Measurements from ENCODE around the gene KLHL26.
"Not testable (repeated sequence)": the region's sequence is repeated elsewhere in the genome, so short reads cannot be mapped to it uniquely, and the experiment has no call there.

Gene KLHL26

DNA sequence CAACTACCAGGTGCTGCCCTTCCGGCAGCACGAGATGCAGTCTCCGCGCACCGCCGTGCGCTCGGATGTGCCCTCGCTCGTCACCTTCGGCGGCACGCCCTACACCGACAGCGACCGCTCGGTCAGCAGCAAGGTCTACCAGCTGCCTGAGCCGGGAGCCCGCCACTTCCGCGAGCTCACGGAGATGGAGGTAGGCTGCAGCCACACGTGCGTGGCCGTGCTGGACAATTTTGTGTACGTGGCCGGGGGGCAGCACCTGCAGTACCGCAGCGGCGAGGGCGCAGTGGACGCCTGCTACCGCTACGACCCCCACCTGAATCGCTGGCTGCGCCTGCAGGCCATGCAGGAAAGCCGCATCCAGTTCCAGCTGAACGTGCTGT lies 31.4 kb downstream of the KLHL26 start:
- no peak for DNase-seq

GRCh38 chr19:18668744-18669523 lies 32.1 kb downstream of the KLHL26 start:
- no peak for DNase-seq

DNA sequence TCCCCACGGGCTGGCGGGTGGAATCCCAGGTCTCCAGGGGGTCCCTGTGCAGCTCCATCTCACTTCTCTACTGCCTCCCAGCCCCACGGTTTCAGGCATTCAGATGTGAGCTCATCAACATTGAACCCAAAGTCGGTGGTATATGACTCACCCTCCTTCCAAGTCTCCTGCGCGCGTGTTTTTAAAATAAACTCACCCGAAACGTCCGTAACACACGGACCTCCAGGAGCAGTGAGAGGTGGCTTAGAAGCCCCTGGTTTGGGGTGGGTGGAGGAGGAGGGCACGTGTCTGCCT lies 32.6 kb downstream of the KLHL26 start:
- DNase-seq = no peak

DNA sequence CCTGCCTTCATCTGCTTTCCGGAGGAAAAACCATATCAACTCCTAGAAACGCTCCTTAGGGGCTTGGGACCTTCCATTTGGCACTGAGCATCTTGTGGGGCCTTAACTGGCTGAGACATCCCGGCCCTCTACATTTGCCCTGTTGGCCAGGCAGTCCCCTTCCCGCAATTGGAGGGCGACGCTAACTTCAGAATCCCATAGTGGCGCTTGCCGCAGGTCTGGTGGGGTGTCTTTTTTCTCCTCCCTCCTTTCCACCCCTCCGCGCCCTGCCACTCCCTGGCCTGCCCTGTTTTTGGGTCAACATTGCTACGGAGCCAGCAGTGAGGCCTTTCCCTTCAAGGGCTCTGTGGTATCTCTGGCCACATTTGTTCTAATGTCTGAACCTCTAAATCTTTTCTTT lies 33.1 kb downstream of the KLHL26 start:
- no peak for DNase-seq

- no peak for DNase-seq
Observed at GRCh38 chr19:18670312-18670711, 33.5 kb downstream of the KLHL26 start.

GRCh38 chr19:18671303-18672043 lies 34.6 kb downstream of the KLHL26 start:
- no peak for DNase-seq

DNA sequence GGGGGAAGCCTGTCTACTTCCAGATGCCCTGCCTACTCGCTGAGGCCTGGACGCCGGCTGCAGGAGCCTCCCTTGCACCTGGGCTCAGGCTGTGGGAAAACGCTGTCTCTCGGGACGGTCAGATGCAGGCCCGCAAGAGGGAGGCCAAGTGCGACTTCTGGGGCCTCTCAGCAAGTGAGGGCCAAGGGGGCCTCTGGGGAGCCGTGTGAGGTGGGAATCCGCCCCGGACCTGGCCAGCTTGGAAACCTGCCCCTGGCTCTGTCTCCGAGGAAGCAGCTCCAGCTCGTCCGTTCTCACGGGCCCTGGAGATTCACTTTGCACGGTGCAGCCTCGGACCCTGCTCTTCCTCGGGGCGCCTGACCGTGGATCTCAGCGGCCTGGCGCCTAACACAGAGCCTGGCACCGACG lies 35.2 kb downstream of the KLHL26 start:
- DNase-seq = no peak

DNA sequence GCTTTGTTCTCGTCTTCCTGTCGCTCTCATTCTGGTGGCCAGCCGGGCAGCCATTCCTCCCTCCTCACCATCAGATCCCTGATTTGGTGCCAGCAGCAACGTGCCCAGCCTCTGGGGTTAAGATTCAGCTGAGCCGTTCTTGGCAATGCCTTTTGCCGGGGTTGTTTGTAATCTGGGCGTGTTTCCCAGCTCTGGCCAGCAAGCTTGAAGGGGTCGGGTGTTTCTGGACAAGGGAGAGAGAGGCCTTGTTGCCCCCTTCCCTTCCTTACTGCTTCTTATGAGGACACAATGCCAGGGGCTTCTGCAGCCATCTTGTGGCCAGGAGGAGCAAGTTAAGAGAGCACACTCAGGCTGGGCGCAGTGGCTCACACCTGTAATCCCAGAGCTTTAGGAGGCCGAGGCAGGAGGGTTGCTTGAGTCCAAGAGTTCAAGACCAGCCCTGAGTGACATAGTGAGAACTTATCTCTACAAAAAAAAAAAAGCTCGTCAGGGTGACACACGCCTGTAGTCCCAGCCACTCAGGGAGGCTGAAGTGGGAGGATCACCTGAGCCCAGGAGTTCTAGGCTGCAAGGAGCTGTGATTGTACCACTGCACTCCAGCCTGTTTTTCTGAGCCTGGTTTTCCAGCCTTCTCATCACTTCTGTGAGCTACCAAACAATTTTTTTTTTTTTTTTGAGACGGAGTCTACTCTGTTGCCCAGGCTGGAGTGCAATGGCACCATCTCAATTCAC lies 35.9 kb downstream of the KLHL26 start:
- no peak for DNase-seq

GRCh38 chr19:18674616-18675015 lies 37.8 kb downstream of the KLHL26 start:
- peak; percentile 75 for DNase-seq

- no peak for DNase-seq
Observed at GRCh38 chr19:18675779-18676178, 39.0 kb downstream of the KLHL26 start.

- no peak for DNase-seq
Observed at GRCh38 chr19:18676692-18677091, 39.9 kb downstream of the KLHL26 start.

- DNase-seq = no peak
Observed at GRCh38 chr19:18677156-18677555, 40.3 kb downstream of the KLHL26 start.

- not testable (repeated sequence) for DNase-seq
Observed at GRCh38 chr19:18680148-18680547, 43.3 kb downstream of the KLHL26 start.

- DNase-seq = no peak
Observed at GRCh38 chr19:18682807-18683108, 45.9 kb downstream of the KLHL26 start.

DNA sequence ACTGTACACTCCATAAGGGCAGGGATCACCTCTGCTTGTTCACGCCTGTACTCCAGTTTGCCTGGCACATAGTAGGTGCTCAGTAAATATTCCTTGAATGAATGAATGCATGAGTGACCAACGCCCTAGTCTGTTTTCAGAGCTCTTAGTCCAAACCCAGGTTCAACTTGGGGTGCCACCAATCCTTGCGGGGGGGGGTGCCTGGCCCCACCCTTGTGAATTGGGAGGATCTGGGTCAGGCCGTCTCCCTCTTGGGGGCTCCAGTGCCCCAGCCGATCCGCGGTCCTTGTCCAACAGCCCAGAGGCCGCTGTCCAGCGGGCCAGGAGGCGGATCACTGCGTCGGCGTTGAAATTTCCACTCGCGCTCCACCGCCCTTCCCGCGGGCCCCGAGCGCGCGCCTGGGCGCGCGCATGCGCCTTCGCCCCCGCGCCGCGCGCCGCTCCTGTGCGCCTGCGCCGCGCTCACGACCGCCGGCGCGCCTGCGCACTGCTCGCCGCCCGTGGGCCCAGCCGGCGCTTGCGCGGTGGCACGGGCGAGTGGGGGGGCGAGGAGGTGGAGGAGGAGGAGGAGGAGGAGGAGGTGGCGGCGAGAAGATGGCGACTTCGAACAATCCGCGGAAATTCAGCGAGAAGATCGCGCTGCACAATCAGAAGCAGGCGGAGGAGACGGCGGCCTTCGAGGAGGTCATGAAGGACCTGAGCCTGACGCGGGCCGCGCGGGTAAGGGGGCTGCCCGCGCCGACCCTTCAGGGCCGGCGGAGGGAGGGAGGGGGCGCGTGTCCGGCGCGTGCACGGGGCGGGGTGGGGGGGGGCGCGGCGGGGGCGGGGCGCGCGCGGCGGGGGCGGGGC lies 46.5 kb downstream of the KLHL26 start, which contains the start of gene CRTC1:
Gene CRTC1, plus strand, starts transcription at position 572 of the 849 bp plus-strand sequence. Its CDS starts 23 bp downstream, at position 595.
- DNase-seq = peak; percentile 88

- no peak for DNase-seq
Observed at GRCh38 chr19:18683958-18684641, 47.3 kb downstream of the KLHL26 start.

DNA sequence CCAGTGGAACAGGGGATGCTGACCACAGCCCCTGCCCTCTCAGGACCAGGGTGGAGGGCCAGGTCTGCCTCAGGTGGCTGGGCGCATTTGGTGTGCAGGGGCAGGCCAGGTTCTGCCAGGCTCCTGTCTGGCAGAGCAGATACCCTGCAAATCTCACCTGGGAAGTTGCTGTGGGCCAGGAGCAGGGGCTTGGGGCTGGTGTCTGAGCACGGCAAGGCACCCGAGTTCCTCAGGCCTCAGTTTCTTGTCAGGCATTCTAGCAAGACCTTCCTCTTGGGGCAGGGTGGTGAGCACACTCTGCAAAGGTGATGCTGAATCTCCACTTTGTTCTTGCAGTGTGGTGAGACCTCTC lies 47.8 kb downstream of the KLHL26 start:
- DNase-seq = no peak

DNA sequence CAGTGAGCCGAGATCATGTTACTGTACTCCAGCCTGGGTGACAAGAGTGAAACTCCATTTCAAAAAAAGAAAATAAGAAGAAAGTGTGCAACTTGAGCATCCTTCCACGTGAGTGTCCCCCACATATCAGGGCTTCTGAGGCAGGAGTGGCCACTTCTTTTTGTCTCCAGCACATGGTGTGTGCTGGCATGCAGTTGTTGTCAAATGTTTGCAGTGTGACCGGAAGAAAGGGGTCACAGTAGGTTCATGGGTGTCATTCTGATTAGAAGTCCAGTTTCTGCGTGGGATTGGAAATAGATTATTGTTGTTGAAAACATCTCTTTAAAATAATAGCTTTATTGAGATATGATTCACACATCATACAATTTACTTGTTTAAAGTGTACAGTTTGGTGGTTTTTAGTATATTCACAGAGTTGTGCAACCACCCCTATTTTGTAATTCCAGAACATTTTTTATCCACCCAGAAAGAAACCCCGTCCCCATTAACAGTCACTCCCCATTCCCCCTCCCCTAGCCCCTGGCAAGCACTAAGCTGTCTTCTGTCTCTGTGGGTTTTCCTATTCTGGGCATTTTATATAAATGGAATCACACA lies 48.9 kb downstream of the KLHL26 start:
- no peak for DNase-seq

DNA sequence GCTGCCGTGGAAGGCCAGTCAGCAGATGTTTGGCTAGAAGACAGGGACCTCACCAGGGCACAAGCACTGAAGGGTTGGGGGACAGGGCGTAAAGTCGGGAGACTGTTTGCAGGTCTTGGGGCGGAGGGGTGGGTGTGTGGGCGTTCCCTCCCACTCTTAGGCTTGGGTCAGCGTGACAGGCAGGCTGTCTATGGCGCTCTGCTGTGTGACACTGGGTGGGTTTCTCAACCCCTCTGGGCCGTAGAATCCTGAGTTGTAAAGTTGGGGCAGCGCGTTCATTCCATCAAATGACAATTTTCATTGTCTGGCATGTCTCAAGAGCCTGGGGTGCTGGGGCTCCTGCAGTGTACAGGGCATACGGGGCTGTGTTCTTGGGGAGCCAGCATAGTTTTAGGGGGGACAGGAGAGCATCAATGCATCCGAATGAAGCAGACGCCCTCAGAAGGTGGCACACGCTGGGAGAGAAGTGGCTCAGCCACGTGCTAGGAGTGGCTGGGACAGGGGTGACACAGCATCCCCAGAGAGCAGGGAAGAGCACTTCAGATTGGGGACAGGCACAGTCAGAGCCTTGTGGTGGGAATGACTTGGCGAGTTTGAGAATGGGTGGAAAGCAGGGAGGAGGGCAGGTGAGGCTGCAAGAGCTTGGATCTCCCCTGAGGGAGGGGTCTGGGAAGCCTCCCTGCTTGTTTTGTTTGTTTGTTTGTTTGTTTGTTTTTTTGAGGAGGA lies 51.1 kb downstream of the KLHL26 start:
- DNase-seq = no peak

DNA sequence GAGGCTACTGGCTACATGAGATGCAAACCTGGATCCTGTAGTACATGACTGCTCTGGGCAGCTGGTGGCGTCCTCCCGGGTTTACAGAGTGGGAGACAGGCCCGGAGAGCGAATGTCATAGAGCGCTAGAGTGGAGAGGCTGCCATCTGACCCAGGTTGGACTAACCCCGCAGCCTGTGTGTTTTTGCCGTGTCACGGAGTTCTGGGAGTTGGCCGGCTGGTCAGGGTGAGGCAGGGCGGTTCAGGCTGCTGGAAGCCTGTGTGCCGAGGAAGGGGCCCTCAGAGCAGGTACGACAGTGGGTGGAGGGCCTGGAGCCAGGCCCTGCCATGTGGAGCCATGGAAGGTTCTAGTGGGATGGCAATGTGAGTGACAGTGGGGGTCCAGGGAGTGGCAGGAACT lies 59.2 kb downstream of the KLHL26 start:
- no peak for DNase-seq

GRCh38 chr19:18697680-18698079 lies 60.9 kb downstream of the KLHL26 start:
- DNase-seq = no peak
